ENCODE measurements around the gene NPAS1.

NPAS1 gene

DNA sequence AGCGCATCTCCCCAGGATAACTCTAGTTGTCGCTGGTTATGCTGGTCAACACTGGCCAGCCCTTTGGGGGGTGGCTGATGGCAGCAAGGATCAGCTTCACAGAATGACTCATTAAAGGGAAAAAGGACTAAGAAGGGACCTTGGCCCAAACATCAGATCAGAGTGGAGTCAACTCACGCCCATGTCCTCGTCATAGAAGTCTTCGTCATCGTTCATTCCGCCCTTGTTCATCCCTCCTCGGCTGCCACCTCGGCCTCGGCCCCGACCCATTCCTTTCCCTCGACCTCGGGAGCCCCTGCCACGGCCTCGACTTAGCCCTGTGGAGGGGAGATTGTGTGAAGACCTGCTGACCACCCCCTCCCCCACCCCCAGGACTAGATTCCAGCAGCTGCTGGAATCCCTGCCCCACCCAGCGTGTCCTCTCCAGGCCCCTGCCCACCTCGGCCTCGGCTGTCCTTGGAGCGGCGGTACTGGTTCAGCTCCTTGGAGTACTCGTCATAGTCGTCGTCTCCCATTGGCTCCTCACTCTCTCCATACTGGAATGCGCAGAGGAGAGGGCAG is 65.3 kb downstream of the NPAS1 start:
- DNase-seq, result no peak

DNA sequence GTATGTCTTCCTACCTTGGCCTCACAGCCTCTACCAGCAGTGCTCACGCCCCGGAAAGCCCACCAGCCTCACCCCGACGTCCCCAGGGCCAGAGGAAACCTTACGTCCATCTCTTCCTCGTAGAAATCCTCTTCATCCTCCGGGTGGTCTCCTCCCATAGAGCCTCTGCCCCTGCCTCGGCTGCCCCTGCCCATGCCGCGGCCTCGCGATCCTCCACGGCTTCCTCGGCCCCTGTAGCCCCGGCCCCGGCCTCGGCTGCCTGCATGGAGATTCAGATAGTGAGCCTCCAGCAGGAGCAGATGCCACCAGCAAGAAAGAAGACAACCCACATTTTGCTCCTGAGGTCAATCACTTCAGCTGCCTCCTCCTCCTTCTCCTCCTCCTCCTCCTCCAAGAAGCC is 66.6 kb downstream of the NPAS1 start:
- no peak for DNase-seq

DNA sequence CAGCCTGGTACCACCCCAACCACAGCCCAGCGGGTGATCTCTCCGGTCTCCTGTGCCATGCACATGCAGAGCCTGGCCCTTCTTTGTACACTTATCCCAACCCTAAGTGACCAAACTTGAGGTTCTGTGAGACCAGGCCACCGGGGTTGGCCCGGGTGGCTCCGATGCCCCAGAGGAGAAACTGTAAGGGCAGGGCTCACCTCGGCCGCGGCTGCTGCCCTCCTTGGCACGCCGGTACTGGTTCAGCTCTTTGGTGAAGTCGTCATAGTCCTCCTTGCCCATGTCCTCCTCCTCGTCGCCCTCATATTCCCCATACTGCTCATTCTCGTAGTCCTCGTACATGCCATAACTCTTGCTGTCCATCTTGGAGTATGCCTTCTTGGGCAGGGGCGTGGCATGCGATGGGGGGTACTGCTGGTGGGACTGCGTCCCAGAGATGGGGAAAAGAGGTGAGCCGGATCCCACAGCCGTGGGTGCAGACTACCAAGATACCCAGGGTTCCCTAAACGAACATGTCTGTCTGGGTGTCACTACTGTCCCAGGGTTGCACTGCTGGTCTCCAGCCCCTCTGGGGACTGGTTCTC is 70.2 kb downstream of the NPAS1 start:
- DNase-seq, result no peak

DNA sequence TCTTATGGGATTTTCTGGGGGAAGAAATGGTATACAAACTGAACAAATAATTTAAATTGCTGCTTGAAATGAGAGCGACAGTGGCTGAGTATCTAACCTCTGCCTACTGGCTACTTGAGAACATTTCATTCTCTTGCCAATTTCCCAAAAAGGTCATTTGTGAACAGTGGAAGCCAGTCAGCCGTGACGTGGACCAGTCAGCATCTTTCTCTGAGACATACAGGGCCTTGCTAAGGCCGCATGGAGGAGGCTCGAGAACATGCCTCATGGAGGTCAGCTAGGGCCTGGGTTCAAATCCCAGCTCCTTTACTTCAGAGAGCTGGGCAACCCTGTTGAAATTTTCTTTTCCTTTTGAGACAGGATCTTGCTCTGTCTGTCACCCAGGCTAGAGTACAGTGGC is 73.6 kb downstream of the NPAS1 start:
- DNase-seq, result no peak

DNA sequence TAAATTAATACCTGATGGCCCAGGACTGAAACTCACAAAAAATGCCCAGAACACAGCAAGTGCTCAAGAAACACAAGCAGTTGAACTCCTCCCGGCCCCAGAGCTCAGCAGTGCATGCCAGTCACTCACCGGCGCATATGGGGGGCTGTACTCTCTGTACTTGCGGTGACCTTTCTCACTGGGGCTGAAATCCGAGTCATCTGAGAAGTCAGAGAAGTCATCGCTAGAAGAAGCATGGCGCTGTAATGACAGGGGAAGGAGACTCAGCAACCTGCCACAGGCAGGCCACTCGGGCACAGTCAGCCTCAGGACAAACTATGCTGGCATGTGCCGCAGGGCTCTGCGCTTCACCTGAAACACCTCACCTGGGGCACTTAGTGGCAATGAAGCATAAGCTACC is 74.2 kb downstream of the NPAS1 start:
- DNase-seq, result no peak

DNA sequence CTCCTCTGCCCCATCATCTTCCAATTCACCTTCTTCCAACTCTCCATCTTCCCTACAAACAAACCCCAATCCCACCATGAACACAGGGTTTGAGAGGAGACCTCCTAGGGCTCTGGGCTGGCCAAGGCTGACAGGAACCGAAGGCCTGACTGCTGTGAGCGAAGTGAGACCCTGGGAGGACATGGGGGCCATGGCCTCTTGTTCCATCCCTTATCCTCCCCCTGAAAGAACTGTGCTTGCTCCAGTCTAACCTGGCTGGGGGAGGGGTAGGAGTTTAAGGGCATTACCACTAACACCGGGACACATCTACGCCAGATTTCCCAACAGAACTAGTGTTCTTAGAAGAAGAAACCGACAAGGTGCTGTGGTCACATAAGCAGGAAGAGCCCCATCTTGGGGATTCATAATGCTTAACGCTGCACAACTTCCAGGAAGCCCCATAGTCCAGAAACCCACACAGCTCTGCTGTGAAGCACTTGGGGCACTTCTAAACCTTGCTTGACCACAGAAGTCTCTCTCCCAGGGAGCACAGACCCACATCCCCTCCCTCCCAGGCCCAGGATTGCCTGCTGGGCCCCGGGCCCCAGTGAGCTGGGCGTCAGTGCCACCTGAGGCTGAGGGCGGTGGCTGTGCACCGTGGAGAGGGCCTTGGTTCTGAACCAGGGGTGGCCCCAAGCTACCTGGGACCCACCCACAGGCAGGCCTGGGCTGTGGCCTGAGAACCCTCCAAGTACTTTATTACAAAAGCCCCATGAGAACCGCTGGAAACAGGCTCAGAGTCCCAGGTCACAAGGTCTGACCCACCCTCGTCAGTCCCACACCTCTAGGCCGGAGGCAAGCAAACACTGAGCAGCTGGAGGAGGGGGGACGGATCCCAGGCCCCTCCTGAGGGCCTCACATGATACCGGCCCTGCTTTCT is 75.2 kb downstream of the NPAS1 start:
- DNase-seq, result no peak

Measured in right forelimb (tissue), 1 donor.